Fibroblast of pulmonary artery (primary cell): ENCODE results near the gene NEURL1.
"Not testable (repeated sequence)": the region's sequence is repeated elsewhere in the genome, so short reads cannot be mapped to it uniquely, and the experiment has no call there.

Experiments
- DNase-seq: peaks from one replicate; pipeline ENCODE4 v3.0.0-alpha.2; 2010; ENCODE audit warnings: low read depth
- H3K4me3 ChIP-seq: replicated peaks from 2 replicates; pipeline ENCODE4 v1.5.1; 2011; ENCODE audit warnings: low read depth, mild to moderate bottlenecking, control low read depth, low read length, moderate library complexity
- TF ChIP-seq, protein P1 (sequence below): IDR thresholded peaks from 2 replicates; pipeline ENCODE4 v1.5.1; 2011; ENCODE audit warnings: mild to moderate bottlenecking, control low read depth, low read length, inconsistent platforms; ENCODE audit errors: missing control alignments

Gene NEURL1

DNA sequence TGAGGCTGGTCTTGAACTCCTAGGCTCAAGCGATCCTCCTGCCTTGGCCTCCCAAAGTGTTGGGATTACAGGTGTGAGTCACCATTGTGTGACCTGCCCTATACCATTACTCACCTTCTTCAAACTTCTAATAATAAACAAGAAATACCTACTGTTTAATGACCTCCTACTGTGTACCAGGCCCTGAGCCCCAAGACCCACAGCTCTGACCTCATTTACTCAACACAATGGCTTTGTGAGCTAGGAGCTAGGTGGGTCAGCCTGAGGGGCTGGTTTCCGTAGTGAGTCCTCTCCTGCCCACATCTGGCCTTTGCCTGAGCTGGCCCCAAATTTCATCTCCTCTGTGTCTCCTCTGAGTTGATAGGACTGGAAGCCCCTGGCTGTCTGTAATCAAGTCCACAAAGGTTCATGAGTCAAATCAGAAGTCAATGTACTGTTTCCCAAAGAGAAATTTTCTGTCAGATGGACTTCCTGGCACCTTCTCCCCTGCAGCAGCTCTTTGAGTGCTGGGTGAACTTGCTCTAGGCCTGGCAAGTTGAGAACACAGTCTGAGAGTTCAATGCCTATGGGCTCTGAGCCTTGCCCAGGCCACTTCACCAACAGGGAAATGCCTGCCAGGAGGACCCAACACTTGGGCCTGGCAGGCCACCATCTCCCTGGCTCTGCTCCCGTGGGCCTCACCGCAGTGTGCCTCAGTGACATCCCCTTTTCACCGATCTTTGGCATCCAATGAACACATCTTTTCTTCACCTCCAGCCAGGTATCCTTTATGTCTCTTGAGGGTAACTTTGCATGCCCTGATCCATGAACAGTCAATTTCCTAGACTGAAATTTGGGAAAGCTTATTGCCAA is 24.0 kb downstream of the NEURL1 start:
- no peak for DNase-seq
- H3K4me3 ChIP-seq: no peak overlapping the region
- TF ChIP-seq, protein P1, sequence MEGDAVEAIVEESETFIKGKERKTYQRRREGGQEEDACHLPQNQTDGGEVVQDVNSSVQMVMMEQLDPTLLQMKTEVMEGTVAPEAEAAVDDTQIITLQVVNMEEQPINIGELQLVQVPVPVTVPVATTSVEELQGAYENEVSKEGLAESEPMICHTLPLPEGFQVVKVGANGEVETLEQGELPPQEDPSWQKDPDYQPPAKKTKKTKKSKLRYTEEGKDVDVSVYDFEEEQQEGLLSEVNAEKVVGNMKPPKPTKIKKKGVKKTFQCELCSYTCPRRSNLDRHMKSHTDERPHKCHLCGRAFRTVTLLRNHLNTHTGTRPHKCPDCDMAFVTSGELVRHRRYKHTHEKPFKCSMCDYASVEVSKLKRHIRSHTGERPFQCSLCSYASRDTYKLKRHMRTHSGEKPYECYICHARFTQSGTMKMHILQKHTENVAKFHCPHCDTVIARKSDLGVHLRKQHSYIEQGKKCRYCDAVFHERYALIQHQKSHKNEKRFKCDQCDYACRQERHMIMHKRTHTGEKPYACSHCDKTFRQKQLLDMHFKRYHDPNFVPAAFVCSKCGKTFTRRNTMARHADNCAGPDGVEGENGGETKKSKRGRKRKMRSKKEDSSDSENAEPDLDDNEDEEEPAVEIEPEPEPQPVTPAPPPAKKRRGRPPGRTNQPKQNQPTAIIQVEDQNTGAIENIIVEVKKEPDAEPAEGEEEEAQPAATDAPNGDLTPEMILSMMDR: no peak

DNA sequence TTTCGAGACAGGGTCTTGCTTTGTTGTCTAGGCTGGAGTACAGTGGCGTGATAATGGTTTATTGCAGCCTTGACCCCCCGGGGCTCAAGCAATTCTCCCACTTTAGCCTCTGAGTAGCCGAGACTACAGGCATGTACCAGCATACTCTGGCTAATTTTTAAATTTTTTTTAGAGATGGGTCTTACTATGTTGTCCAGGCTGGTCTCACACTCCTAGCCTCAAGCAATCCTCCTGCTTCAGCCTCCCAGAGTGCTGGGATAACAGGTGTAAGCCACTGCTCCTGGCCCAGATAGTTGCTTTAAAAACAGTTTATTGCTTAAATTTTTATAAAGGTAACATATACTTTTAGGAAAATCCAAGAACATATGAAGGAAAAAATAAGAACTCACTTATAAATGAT is 26.3 kb downstream of the NEURL1 start:
- H3K4me3 ChIP-seq: no peak overlapping the region
- no peak for DNase-seq
- TF ChIP-seq, protein P1: no peak

DNA sequence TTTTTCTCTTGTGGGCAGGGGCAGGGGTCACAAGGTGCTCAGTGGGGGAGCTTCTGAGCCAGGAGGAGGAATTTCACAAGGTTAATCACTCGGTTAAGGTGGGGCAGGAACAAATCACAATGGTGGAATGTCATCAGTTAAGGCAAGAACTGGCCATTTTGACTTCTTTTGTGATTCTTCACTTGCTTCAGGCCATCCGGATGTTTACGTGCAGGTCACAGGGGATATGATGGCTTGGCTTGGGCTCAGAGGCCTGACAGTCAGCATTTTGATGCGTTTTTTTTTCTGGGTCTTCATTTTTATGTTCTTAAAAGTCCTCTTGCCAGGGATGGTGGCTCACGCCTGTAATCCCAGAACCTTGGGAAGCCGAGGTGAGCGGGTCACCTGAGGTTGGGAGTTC is 28.5 kb downstream of the NEURL1 start:
- H3K4me3 ChIP-seq, DNase-seq: not testable (repeated sequence)

DNA sequence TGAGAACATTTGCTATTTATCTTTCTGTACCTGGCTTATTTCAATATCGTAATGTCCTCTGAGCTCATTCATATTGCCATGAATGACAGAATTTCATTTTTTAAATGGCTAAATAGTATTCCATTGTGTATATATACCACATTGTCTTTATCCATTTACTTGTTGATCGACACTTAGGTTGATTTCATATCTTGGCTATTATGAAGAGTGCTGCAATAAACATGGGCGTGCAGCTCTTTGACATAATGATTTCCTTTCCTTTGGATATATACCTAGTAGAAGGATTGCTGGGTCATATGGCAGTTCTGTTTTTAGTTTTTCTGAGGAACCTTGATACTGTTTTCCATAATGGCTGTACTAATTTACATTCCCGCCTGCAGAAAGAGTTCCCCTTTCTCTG is 30.2 kb downstream of the NEURL1 start:
- no peak for DNase-seq
- H3K4me3 ChIP-seq: no peak overlapping the region
- TF ChIP-seq, protein P1: no peak

DNA sequence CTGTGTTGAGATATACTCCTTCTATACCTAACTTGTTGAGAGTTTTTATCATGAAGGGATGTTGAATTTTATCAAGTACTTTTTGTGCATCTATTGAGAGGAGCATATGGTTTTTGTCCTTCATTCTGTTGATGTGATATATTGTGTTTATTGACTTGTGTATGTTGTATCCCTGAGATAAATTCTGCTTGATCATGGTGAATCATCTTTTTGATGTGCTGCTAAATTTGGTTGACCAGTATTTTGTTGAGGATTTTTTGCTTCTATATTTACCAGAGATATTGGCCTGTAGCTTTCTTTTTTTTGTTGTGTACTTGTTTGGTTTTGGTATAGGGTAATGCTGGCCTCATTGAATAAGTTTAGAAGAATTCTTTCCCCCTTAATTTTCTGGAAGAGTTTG is 32.4 kb downstream of the NEURL1 start:
- H3K4me3 ChIP-seq: no peak overlapping the region
- no peak for DNase-seq
- TF ChIP-seq, protein P1: no peak

DNA sequence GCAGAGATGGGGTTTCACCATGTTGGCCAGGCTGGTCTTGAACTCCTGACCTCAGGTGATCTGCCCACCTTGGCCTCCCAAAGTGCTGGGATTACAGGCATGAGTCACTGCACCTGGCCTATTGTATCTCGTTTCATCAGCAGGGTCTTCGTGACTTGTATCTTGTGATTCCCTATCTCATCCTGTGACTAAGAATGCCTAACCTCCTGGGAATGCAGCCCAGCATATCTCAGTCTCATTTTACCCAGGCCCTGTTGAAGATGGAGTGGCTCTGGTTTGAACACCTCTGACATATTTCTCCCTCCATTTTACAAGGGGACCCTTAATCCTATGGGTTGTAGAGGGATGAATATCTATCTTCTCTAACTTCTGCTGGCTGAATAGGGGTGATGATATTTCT is 34.0 kb downstream of the NEURL1 start:
- DNase-seq: peak; percentile 39
- H3K4me3 ChIP-seq: not testable (repeated sequence)

DNA sequence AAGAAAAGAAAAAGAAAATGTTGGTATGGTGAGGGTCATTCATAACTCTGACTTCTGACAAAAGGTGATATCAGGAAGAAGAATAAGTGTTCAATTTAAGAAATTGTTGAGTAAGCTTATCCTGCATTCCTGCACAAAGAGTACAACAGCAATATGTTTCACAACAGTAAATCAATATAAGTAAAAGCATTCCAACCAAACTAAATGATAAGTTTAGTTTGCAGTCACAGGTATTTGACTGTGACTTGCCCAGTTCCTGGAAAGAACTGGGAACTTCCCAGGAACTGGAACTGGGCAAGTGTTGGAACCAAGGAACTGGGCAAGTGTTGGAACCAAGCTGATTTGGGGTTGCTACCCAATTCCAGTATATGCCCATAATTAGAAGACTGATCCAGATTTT is 35.0 kb downstream of the NEURL1 start:
- TF ChIP-seq, protein P1: no peak
- DNase-seq: no peak
- no peak overlapping the region for H3K4me3 ChIP-seq

DNA sequence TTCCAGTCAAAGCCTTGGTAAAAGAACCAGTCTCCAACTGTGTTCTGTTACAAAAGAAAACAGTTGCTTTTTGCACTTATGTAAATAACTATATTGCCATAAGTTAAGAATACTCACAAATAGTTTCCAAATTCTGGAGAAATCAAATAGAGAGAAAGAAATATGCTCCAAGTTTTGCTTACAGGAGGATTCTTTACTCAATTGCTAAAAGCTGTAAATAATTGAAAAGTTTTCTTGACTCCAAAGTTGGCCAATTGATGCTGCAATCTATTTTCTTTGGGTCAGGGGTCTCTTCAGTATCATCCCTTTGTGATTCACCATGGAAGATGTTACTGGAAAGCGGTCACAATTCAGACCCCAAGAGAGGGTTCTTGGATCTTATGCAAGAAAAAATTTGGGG is 36.0 kb downstream of the NEURL1 start:
- DNase-seq: no peak
- no peak overlapping the region for H3K4me3 ChIP-seq
- TF ChIP-seq, protein P1: no peak
